Coronary artery (tissue), 2 donors: Measurements from ENCODE around the gene C19orf18.

ENCODE experiments used
- DNase-seq: peaks from one replicate; pipeline ENCODE4 v3.0.0-alpha.2; 2017; ENCODE audit warnings: low spot score
- H3K27ac ChIP-seq, 2 donors: fragments of 200-600 bp; sonication (generic); one replicate each; pipeline ENCODE4 v1.5.1; 2016 to 2019
- H3K4me3 ChIP-seq: fragments of 200-600 bp; sonication (generic); 2 replicates; pipeline ENCODE4 v1.5.1; 2016; ENCODE audit warnings: mild to moderate bottlenecking, moderate library complexity
- CTCF ChIP-seq: fragments of 200-600 bp; sonication (generic); IDR thresholded peaks from one replicate; pipeline ENCODE4 v1.5.1; 2019; ENCODE audit warnings: antibody characterized with exemption

Gene C19orf18

GRCh38 chr19:57927587-57927986, 46.7 kb downstream of the C19orf18 start:
- H3K4me3 ChIP-seq, result no peak overlapping the region
- DNase-seq, result no peak
- no peak for TF ChIP-seq CTCF
- H3K27ac ChIP-seq, result no peak overlapping the region

- H3K27ac ChIP-seq, result peak within 1 kb of the TSS; percentile 58 to 88
- peak; percentile 88 for DNase-seq
- peak within 1 kb of the TSS; percentile 95 for H3K4me3 ChIP-seq
These were observed 58.0 kb downstream of the C19orf18 start, which contains the start of gene ZNF417 for GRCh38 chr19:57916168-57916995. Gene ZNF417, minus strand, starts transcription at chr19:57916592. Its CDS starts 181 bp downstream, at chr19:57916411.

- no peak overlapping the region for H3K27ac ChIP-seq
- no peak for DNase-seq
- H3K4me3 ChIP-seq, result peak overlapping the region; percentile 95
- no peak for TF ChIP-seq CTCF
These were observed 59.8 kb downstream of the C19orf18 start for GRCh38 chr19:57914531-57914930.
